CD14-positive monocyte (primary cell): Measurements from ENCODE around the gene CAMKK1. TPM values are rescaled to one million over a fixed set of nuclear protein-coding genes. Genes with fewer than 3 reads are reported as not detected.

Source experiments
- DNase-seq, 3 donors: peaks; one replicate each; pipeline ENCODE4 v3.0.0-alpha.2; 2011 to 2022
- H2AFZ ChIP-seq: 2 replicates; pipeline ENCODE4 v1.6.0; 2012; ENCODE audit warnings: mild to moderate bottlenecking, low read depth, low read length, inconsistent platforms; ENCODE audit not compliant: insufficient read depth, poor library complexity, severe bottlenecking
- H3K27ac ChIP-seq, 2 donors: 1 replicate in 1 of 2; 2 replicates in 1 of 2; pipeline ENCODE4 v1.5.1; 2012 to 2013; ENCODE audit warnings: low read length in 2 of 2, control low read depth in 1 of 2, inconsistent platforms in 1 of 2, low read depth in 1 of 2, mild to moderate bottlenecking in 1 of 2
- H3K27me3 ChIP-seq, 2 donors: one replicate each; pipeline versions ENCODE4 v1.6.0 to v1.6.1; 2011 to 2013; ENCODE audit warnings: low read length in 2 of 2; ENCODE audit not compliant: control insufficient read depth in 2 of 2, insufficient read depth in 2 of 2
- H3K36me3 ChIP-seq, 2 donors: replicated peaks in 1 of 2; 1 replicate in 1 of 2; 2 replicates in 1 of 2; pipeline versions ENCODE4 v1.5.1 to v1.6.1; 2012 to 2013; ENCODE audit warnings: low read length in 2 of 2, control low read depth in 1 of 2, inconsistent platforms in 1 of 2, mild to moderate bottlenecking in 1 of 2; ENCODE audit not compliant: insufficient read depth in 2 of 2, control insufficient read depth in 1 of 2
- H3K4me1 ChIP-seq, 2 donors: 1 replicate in 1 of 2; 2 replicates in 1 of 2; pipeline versions ENCODE4 v1.5.1 to v1.6.1; 2012 to 2013; ENCODE audit warnings: low read length in 2 of 2, control low read depth in 1 of 2, inconsistent platforms in 1 of 2, mild to moderate bottlenecking in 1 of 2, moderate library complexity in 1 of 2; ENCODE audit not compliant: insufficient read depth in 2 of 2, control insufficient read depth in 1 of 2
- H3K4me2 ChIP-seq: replicated peaks from 2 replicates; pipeline ENCODE3; 2012; ENCODE audit warnings: low read length, moderate library complexity, mild to moderate bottlenecking; ENCODE audit not compliant: poor library complexity, severe bottlenecking; ENCODE audit errors: extremely low read depth
- H3K4me3 ChIP-seq, 3 experiments: fragments of 200-600 bp in 1 of 3; sonication (generic) in 1 of 3; replicated peaks in 1 of 3; 1 replicate in 2 of 3; 2 replicates in 1 of 3; pipeline ENCODE4 v1.5.1; 2011 to 2013; ENCODE audit warnings: low read length in 3 of 3, mild to moderate bottlenecking in 3 of 3, control low read depth in 2 of 3, low read depth in 2 of 3, inconsistent platforms in 1 of 3, moderate library complexity in 1 of 3
- H3K79me2 ChIP-seq: 2 replicates; pipeline ENCODE4 v1.6.0; 2012; ENCODE audit warnings: mild to moderate bottlenecking, control low read depth, inconsistent platforms, low read length, moderate library complexity; ENCODE audit not compliant: insufficient read depth
- H3K9ac ChIP-seq: 2 replicates; pipeline ENCODE4 v1.6.0; 2017; ENCODE audit warnings: low read length, mild to moderate bottlenecking; ENCODE audit not compliant: insufficient read depth, poor library complexity, severe bottlenecking
- H3K9me3 ChIP-seq, 2 donors: replicated peaks in 1 of 2; 1 replicate in 1 of 2; 2 replicates in 1 of 2; pipeline versions ENCODE4 v1.5.1 to v1.6.1; 2012 to 2013; ENCODE audit warnings: low read length in 2 of 2, control low read depth in 1 of 2; ENCODE audit not compliant: control insufficient read depth in 1 of 2, insufficient read depth in 1 of 2
- H4K20me1 ChIP-seq: 2 replicates; pipeline ENCODE4 v1.6.0; 2012; ENCODE audit warnings: mild to moderate bottlenecking, low read length, control low read depth, moderate library complexity; ENCODE audit not compliant: insufficient read depth
- H3K27ac Mint-ChIP-seq, 7 donors: one replicate each; pipeline ENCODE4 v1.8.0; 2020; ENCODE audit warnings: mild to moderate bottlenecking in 7 of 7, mixed read lengths in 7 of 7, moderate library complexity in 6 of 7, inconsistent platforms in 2 of 7
- H3K27me3 Mint-ChIP-seq, 3 donors: one replicate each; pipeline ENCODE4 v1.8.0; 2021 to 2022; ENCODE audit warnings: low read depth in 3 of 3, mild to moderate bottlenecking in 3 of 3, mixed read lengths in 3 of 3, moderate library complexity in 3 of 3, inconsistent platforms in 1 of 3
- H3K36me3 Mint-ChIP-seq, 2 donors: one replicate each; pipeline ENCODE4 v1.8.0; 2020; ENCODE audit warnings: mixed read lengths in 2 of 2, inconsistent platforms in 1 of 2, mild to moderate bottlenecking in 1 of 2
- H3K4me1 Mint-ChIP-seq: one replicate; pipeline ENCODE4 v1.8.0; 2020; ENCODE audit warnings: mild to moderate bottlenecking, mixed read lengths
- H3K4me3 Mint-ChIP-seq, 2 donors: one replicate each; pipeline ENCODE4 v1.8.0; 2020; ENCODE audit warnings: mild to moderate bottlenecking in 2 of 2, mixed read lengths in 2 of 2, moderate library complexity in 1 of 2
- H3K9me3 Mint-ChIP-seq, 7 donors: one replicate each; pipeline ENCODE4 v1.8.0; 2020 to 2022; ENCODE audit warnings: mixed read lengths in 7 of 7, mild to moderate bottlenecking in 6 of 7, moderate library complexity in 6 of 7, inconsistent platforms in 2 of 7
- CTCF ChIP-seq: fragments of 200-600 bp; IDR thresholded peaks from one replicate; pipeline ENCODE4 v1.8.0; 2022; ENCODE audit warnings: antibody characterized with exemption, mild to moderate bottlenecking
- WGBS: methylation state at CpG from one replicate; pipeline ENCODE4 v1.1.5; 2013; ENCODE audit warnings: missing lambda C conversion rate; ENCODE audit not compliant: insufficient coverage; 5-methylcytosine and 5-hydroxymethylcytosine counted together
- intact Hi-C, 2 donors: fragments of 100-400 bp; cut with micrococcal nuclease; formaldehyde crosslinking; loops; one replicate each; pipeline versions ENCODE4 v1.15.0 to v1.15.1; 2023
- polyA plus RNA-seq, 3 donors: library from polyadenylated mRNA; depleted of rRNA in 1 of 3; unstranded in 2 of 3; stranded (reverse) in 1 of 3; fragments of 300-500 nt in 2 of 3; fragments of >200 nt in 1 of 3; fragmentation: Illumina TruSeq in 2 of 3; gene quantifications; 1 replicate in 2 of 3; 2 replicates in 1 of 3; pipeline ENCODE4 v1.2.3, GENCODE V29; 2012 to 2021

CAMKK1 gene
- polyA plus RNA-seq, 3 donors, result 0.74 to 24.1 (median 1.5) TPM

- H3K36me3 Mint-ChIP-seq, result peaks cover 82 to 97% of the 10 kb centered on the region in 2 donors
These were observed 76.9 kb downstream of the CAMKK1 start for GRCh38 chr17:3815925-3816324.

GRCh38 chr17:3815122-3815521 is 77.7 kb downstream of the CAMKK1 start:
- Histone ChIP-seq H3K27me3 (no peaks in the 10 kb centered on the region), H4K20me1 (no peaks in the 10 kb centered on the region), H3K4me2 (no peak overlapping the region), H2AFZ (no peak overlapping the region), H3K9ac (no peak overlapping the region), H3K36me3 (peaks cover 92 to 100% of the 10 kb centered on the region in 2 donors), H3K4me1 (no peaks in the 10 kb centered on the region), H3K4me3 (no peak overlapping the region), H3K27ac (peak overlapping the region in 1 of 2 donors; percentile 27), H3K79me2 (no peaks in the 10 kb centered on the region), H3K9me3 (no peaks in the 10 kb centered on the region)
- no peak for DNase-seq
- intact Hi-C loops, result no loop called here
- Mint-ChIP-seq H3K27ac (peak overlapping the region in 3 of 7 donors; percentile 64 to 83 (median 83)), H3K27me3 (peaks cover 0 to 4% (median 1%) of the 10 kb centered on the region in 3 donors), H3K4me3 (no peak overlapping the region), H3K4me1 (no peaks in the 10 kb centered on the region), H3K9me3 (no peaks in the 10 kb centered on the region), H3K36me3 (peaks cover 84 to 97% of the 10 kb centered on the region in 2 donors)
- 70% methylated on average over 3 of the region's 6 CpGs for WGBS
- TF ChIP-seq CTCF, result no peak

More at GRCh38 chr17:3815925-3816324, 76.9 kb downstream of the CAMKK1 start:
- Mint-ChIP-seq H3K4me3 (no peak overlapping the region), H3K4me1 (no peaks in the 10 kb centered on the region), H3K27me3 (peaks cover 0 to 3% (median under 1%) of the 10 kb centered on the region in 3 donors), H3K9me3 (no peaks in the 10 kb centered on the region), H3K27ac (peak overlapping the region in 1 of 7 donors; percentile 74)
- H3K9ac ChIP-seq, result no peak overlapping the region
- intact Hi-C loops, result no loop called here
- no peaks in the 10 kb centered on the region for H4K20me1 ChIP-seq
- peak overlapping the region in 1 of 2 donors; percentile 7 for H3K27ac ChIP-seq
- WGBS, result 94% methylated on average over 6 of the region's 7 CpGs
- peaks cover 90 to 100% of the 10 kb centered on the region in 2 donors for H3K36me3 ChIP-seq
- no peak for TF ChIP-seq CTCF
- no peak for DNase-seq
- H3K9me3 ChIP-seq, result no peaks in the 10 kb centered on the region
- H3K4me3 ChIP-seq, result no peak overlapping the region
- no peak overlapping the region for H2AFZ ChIP-seq
- H3K79me2 ChIP-seq, result no peaks in the 10 kb centered on the region
- H3K27me3 ChIP-seq, result no peaks in the 10 kb centered on the region
- H3K4me1 ChIP-seq, result no peaks in the 10 kb centered on the region
- no peak overlapping the region for H3K4me2 ChIP-seq
